Fibroblast of the aortic adventitia (primary cell): Measurements from ENCODE around the gene TNS2. TPM values are rescaled to one million over a fixed set of nuclear protein-coding genes. Genes with fewer than 3 reads are reported as not detected.

Experiments
- DNase-seq: peaks from one replicate; pipeline ENCODE4 v3.0.0-alpha.2; 2010; ENCODE audit warnings: low read depth
- H3K4me3 ChIP-seq: 2 replicates; pipeline ENCODE4 v1.5.1; 2011; ENCODE audit warnings: low read depth, mild to moderate bottlenecking, control low read depth, low read length, moderate library complexity
- CTCF ChIP-seq: IDR thresholded peaks from 2 replicates; pipeline ENCODE4 v1.5.1; 2011; ENCODE audit warnings: mild to moderate bottlenecking, low read length, control low read depth, inconsistent platforms; ENCODE audit not compliant: insufficient read depth
- total RNA-seq: library from RNA; depleted of rRNA; stranded (reverse); fragments of >200 nt; gene quantifications from 2 replicates; pipeline ENCODE4 v1.2.3, GENCODE V29; 2012; ENCODE audit warnings: low replicate concordance

The TNS2 gene
- total RNA-seq, 1 donor = 77.4 TPM

GRCh38 chr12:53062011-53062961, 12.4 kb downstream of the TNS2 start:
- TF ChIP-seq CTCF = no peak
- no peak overlapping the region for H3K4me3 ChIP-seq
- no peak for DNase-seq

- no peak overlapping the region for H3K4me3 ChIP-seq
- no peak for DNase-seq
- TF ChIP-seq CTCF = no peak
Measured at GRCh38 chr12:53062977-53063707, 13.3 kb downstream of the TNS2 start.

- DNase-seq = peak; percentile 95
Measured at GRCh38 chr12:53063708-53064612, 14.1 kb downstream of the TNS2 start.

GRCh38 chr12:53064613-53065436, 15.0 kb downstream of the TNS2 start:
- TF ChIP-seq CTCF = no peak
- no peak overlapping the region for H3K4me3 ChIP-seq
- no peak for DNase-seq

More at GRCh38 chr12:53063708-53064612, 14.1 kb downstream of the TNS2 start:
- no peak for TF ChIP-seq CTCF
- H3K4me3 ChIP-seq = no peak overlapping the region

GRCh38 chr12:53065470-53065869, 15.6 kb downstream of the TNS2 start:
- no peak for DNase-seq
- H3K4me3 ChIP-seq = no peak overlapping the region
- no peak for TF ChIP-seq CTCF
